ENCODE measurements around the gene GSK3A. TPM values are rescaled to one million over a fixed set of nuclear protein-coding genes. Genes with fewer than 3 reads are reported as not detected.

GSK3A gene
- total RNA-seq, 5 donors from 2014 or later (not counting 1 experiment from before 2014, with no cell fraction given): 21.4 to 45.8 (median 38.1) TPM

GRCh38 chr19:42274065-42274682 lies 31.8 kb upstream of the GSK3A start:
- ChIA-PET CTCF (no interaction called here), POLR2A (no interaction called here)
- H3K9me3 Mint-ChIP-seq: no peaks in the 10 kb centered on the region
- H3K27ac ChIP-seq (ENCODE audit: low read length): no peak overlapping the region
- DNase-seq (no peak), ATAC-seq (replicated peaks in 1 of 4) (no peak)
- H3K4me1 ChIP-seq (ENCODE audit: control insufficient read depth in 1 of 2, extremely low read depth in 1 of 2, insufficient read depth in 2 of 2, low read length in 2 of 2): peaks cover 19 to 83% of the 10 kb centered on the region in 2 experiments
- peaks cover 19 to 35% of the 10 kb centered on the region in 2 donors for H3K36me3 ChIP-seq (ENCODE audit: control insufficient read depth in 2 of 2, extremely low read depth in 1 of 2, insufficient read depth in 1 of 2, low read length in 1 of 2)
- WGBS (ENCODE audit: insufficient coverage): 96% methylated on average over 20 of the region's 22 CpGs
- no peaks in the 10 kb centered on the region for H3K27me3 ChIP-seq (replicated peaks in 1 of 2; ENCODE audit: control insufficient read depth in 2 of 2, extremely low read depth in 1 of 2, insufficient read depth in 2 of 2, low read length in 1 of 2)
- no peaks in the 10 kb centered on the region for H3K27me3 Mint-ChIP-seq
- H3K9me3 ChIP-seq: no peaks in the 10 kb centered on the region
- peaks cover 38 to 64% (median 57%) of the 10 kb centered on the region in 3 donors for H3K4me1 Mint-ChIP-seq
- H3K4me3 Mint-ChIP-seq: no peak overlapping the region
- H3K4me3 ChIP-seq (ENCODE audit: control insufficient read depth in 1 of 2, extremely low read depth in 1 of 2, low read length in 1 of 2): no peak overlapping the region
- H3K36me3 Mint-ChIP-seq: peaks cover 16% of the 10 kb centered on the region
- H3K27ac Mint-ChIP-seq: no peak overlapping the region

- Histone ChIP-seq H3K27me3 (replicated peaks in 1 of 2; ENCODE audit: control insufficient read depth in 2 of 2, extremely low read depth in 1 of 2, insufficient read depth in 2 of 2, low read length in 1 of 2) (no peaks in the 10 kb centered on the region), H3K27ac (ENCODE audit: low read length) (no peak overlapping the region), H3K36me3 (ENCODE audit: control insufficient read depth in 2 of 2, extremely low read depth in 1 of 2, insufficient read depth in 1 of 2, low read length in 1 of 2) (peaks cover 19 to 35% of the 10 kb centered on the region in 2 donors), H3K4me1 (ENCODE audit: control insufficient read depth in 1 of 2, extremely low read depth in 1 of 2, insufficient read depth in 2 of 2, low read length in 2 of 2) (peaks cover 17 to 76% of the 10 kb centered on the region in 2 experiments), H3K4me3 (ENCODE audit: control insufficient read depth in 1 of 2, extremely low read depth in 1 of 2, low read length in 1 of 2) (no peak overlapping the region), H3K9me3 (no peaks in the 10 kb centered on the region)
- ATAC-seq (replicated peaks in 1 of 4) (no peak), DNase-seq (no peak)
- H3K4me1 Mint-ChIP-seq: peaks cover 32 to 58% (median 50%) of the 10 kb centered on the region in 3 donors
- no peaks in the 10 kb centered on the region for H3K27me3 Mint-ChIP-seq
- CTCF ChIA-PET: no interaction called here
- 97% methylated on average over 41 of the region's 43 CpGs for WGBS (ENCODE audit: insufficient coverage)
- H3K9me3 Mint-ChIP-seq: no peaks in the 10 kb centered on the region
- H3K4me3 Mint-ChIP-seq: no peak overlapping the region
- POLR2A ChIA-PET: no interaction called here
- H3K36me3 Mint-ChIP-seq: peaks cover 16% of the 10 kb centered on the region
- H3K27ac Mint-ChIP-seq: no peak overlapping the region
Observed at GRCh38 chr19:42273407-42274064, 31.1 kb upstream of the GSK3A start.

- CTCF ChIA-PET: no interaction called here
- Histone ChIP-seq H3K36me3 (ENCODE audit: control insufficient read depth in 2 of 2, extremely low read depth in 1 of 2, insufficient read depth in 1 of 2, low read length in 1 of 2) (peaks cover 19 to 35% of the 10 kb centered on the region in 2 donors), H3K27me3 (replicated peaks in 1 of 2; ENCODE audit: control insufficient read depth in 2 of 2, extremely low read depth in 1 of 2, insufficient read depth in 2 of 2, low read length in 1 of 2) (no peaks in the 10 kb centered on the region), H3K4me3 (ENCODE audit: control insufficient read depth in 1 of 2, extremely low read depth in 1 of 2, low read length in 1 of 2) (no peak overlapping the region), H3K4me1 (ENCODE audit: control insufficient read depth in 1 of 2, extremely low read depth in 1 of 2, insufficient read depth in 2 of 2, low read length in 2 of 2) (peaks cover 17 to 71% of the 10 kb centered on the region in 2 experiments), H3K9me3 (no peaks in the 10 kb centered on the region), H3K27ac (ENCODE audit: low read length) (no peak overlapping the region)
- H3K4me3 Mint-ChIP-seq: no peak overlapping the region
- no peaks in the 10 kb centered on the region for H3K27me3 Mint-ChIP-seq
- 97% methylated on average over 22 of the region's 23 CpGs for WGBS (ENCODE audit: insufficient coverage)
- peaks cover 26 to 55% (median 47%) of the 10 kb centered on the region in 3 donors for H3K4me1 Mint-ChIP-seq
- H3K36me3 Mint-ChIP-seq: peaks cover 16% of the 10 kb centered on the region
- ATAC-seq (replicated peaks in 1 of 4) (no peak), DNase-seq (no peak)
- H3K9me3 Mint-ChIP-seq: no peaks in the 10 kb centered on the region
- no peak overlapping the region for H3K27ac Mint-ChIP-seq
- POLR2A ChIA-PET: interaction anchor here in 1 of 2 donors (0.7 kb wide), 1 partner anchor 56 kb away, joined by 3 read pairs; no protein-coding TSS in a partner anchor
Observed at GRCh38 chr19:42272989-42273406, 30.6 kb upstream of the GSK3A start.

- no peaks in the 10 kb centered on the region for H3K9me3 ChIP-seq
- peaks cover 20 to 72% of the 10 kb centered on the region in 2 experiments for H3K4me1 ChIP-seq (ENCODE audit: control insufficient read depth in 1 of 2, extremely low read depth in 1 of 2, insufficient read depth in 2 of 2, low read length in 2 of 2)
- ATAC-seq (replicated peaks in 1 of 4): no peak
- Mint-ChIP-seq H3K9me3 (no peaks in the 10 kb centered on the region), H3K36me3 (peaks cover 16% of the 10 kb centered on the region), H3K27me3 (no peaks in the 10 kb centered on the region), H3K27ac (no peak overlapping the region), H3K4me1 (peaks cover 26 to 60% (median 52%) of the 10 kb centered on the region in 3 donors), H3K4me3 (no peak overlapping the region)
- WGBS (ENCODE audit: insufficient coverage): 88% methylated on average over 6 of the region's 9 CpGs
- POLR2A ChIA-PET: interaction anchor here in 1 of 2 donors (0.7 kb wide), 1 partner anchor 55 kb away, joined by 3 read pairs; no protein-coding TSS in a partner anchor
- H3K27me3 ChIP-seq (replicated peaks in 1 of 2; ENCODE audit: control insufficient read depth in 2 of 2, extremely low read depth in 1 of 2, insufficient read depth in 2 of 2, low read length in 1 of 2): no peaks in the 10 kb centered on the region
- CTCF ChIA-PET: no interaction called here
- no peak overlapping the region for H3K4me3 ChIP-seq (ENCODE audit: control insufficient read depth in 1 of 2, extremely low read depth in 1 of 2, low read length in 1 of 2)
- peaks cover 19 to 35% of the 10 kb centered on the region in 2 donors for H3K36me3 ChIP-seq (ENCODE audit: control insufficient read depth in 2 of 2, extremely low read depth in 1 of 2, insufficient read depth in 1 of 2, low read length in 1 of 2)
- DNase-seq: no peak
- H3K27ac ChIP-seq (ENCODE audit: low read length): no peak overlapping the region
Observed at GRCh38 chr19:42272535-42272897, 30.1 kb upstream of the GSK3A start.

DNA sequence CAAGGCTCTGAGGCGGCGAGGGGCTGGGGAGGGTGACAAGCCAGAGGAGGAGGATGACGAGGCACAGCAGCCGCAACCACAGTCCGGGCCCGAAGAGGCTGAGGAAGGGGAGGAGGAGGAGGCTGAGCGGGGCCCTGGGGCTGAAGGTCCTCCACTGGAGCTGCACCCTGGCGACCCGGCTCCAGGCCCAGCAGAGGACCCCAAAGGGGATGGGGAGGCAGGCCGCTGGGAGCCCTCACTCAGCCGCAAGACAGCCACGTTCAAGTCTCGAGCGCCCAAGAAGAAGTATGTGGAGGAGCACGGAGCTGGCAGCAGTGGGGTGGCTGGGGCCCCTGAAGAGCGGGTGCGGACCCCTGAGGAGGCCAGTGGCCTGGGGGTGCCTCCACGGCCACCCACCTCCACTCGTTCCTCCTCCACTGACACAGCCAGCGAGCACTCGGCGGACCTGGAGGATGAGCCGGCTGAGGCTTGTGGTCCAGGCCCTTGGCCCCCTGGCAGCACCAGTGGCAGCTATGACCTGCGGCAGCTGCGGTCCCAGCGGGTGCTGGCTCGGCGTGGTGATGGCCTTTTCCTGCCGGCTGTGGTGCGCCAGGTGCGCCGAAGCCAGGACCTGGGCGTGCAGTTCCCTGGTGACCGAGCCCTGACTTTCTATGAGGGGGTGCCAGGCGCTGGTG lies 29.6 kb upstream of the GSK3A start:
- DNase-seq: no peak
- Mint-ChIP-seq H3K4me3 (no peak overlapping the region), H3K27me3 (no peaks in the 10 kb centered on the region), H3K27ac (peak overlapping the region; percentile 79 to 88), H3K4me1 (peaks cover 26 to 58% (median 52%) of the 10 kb centered on the region in 3 donors), H3K9me3 (no peaks in the 10 kb centered on the region), H3K36me3 (peaks cover 16% of the 10 kb centered on the region)
- H3K36me3 ChIP-seq (ENCODE audit: control insufficient read depth in 2 of 2, extremely low read depth in 1 of 2, insufficient read depth in 1 of 2, low read length in 1 of 2): peaks cover 19 to 35% of the 10 kb centered on the region in 2 donors
- no peaks in the 10 kb centered on the region for H3K27me3 ChIP-seq (replicated peaks in 1 of 2; ENCODE audit: control insufficient read depth in 2 of 2, extremely low read depth in 1 of 2, insufficient read depth in 2 of 2, low read length in 1 of 2)
- ATAC-seq (replicated peaks in 1 of 4): no peak
- POLR2A ChIA-PET: no interaction called here
- H3K27ac ChIP-seq (ENCODE audit: low read length): no peak overlapping the region
- H3K4me3 ChIP-seq (ENCODE audit: control insufficient read depth in 1 of 2, extremely low read depth in 1 of 2, low read length in 1 of 2): no peak overlapping the region
- WGBS (ENCODE audit: insufficient coverage): 97% methylated on average over 32 of the region's 35 CpGs
- peaks cover 21 to 70% of the 10 kb centered on the region in 2 experiments for H3K4me1 ChIP-seq (ENCODE audit: control insufficient read depth in 1 of 2, extremely low read depth in 1 of 2, insufficient read depth in 2 of 2, low read length in 2 of 2)
- H3K9me3 ChIP-seq: no peaks in the 10 kb centered on the region
- CTCF ChIA-PET: no interaction called here

- DNase-seq: no peak
- H3K4me3 ChIP-seq (ENCODE audit: control insufficient read depth in 1 of 2, extremely low read depth in 1 of 2, low read length in 1 of 2): peak overlapping the region in 1 of 2 donors; percentile 65
- POLR2A ChIA-PET: interaction anchor here (0.6 to 1.1 kb wide), 5 partner anchors 12 to 411 kb away, joined by 3 to 6 read pairs (median 3); no protein-coding TSS in a partner anchor
- H3K9me3 ChIP-seq: no peaks in the 10 kb centered on the region
- peaks cover 21 to 61% of the 10 kb centered on the region in 2 experiments for H3K4me1 ChIP-seq (ENCODE audit: control insufficient read depth in 1 of 2, extremely low read depth in 1 of 2, insufficient read depth in 2 of 2, low read length in 2 of 2)
- H3K27me3 ChIP-seq (replicated peaks in 1 of 2; ENCODE audit: control insufficient read depth in 2 of 2, extremely low read depth in 1 of 2, insufficient read depth in 2 of 2, low read length in 1 of 2): no peaks in the 10 kb centered on the region
- 73% methylated on average over 3 of the region's 3 CpGs for WGBS (ENCODE audit: insufficient coverage)
- Mint-ChIP-seq H3K9me3 (no peaks in the 10 kb centered on the region), H3K4me3 (peak overlapping the region in 1 of 3 donors; percentile 59), H3K27ac (peak overlapping the region; percentile 79 to 88), H3K4me1 (peaks cover 22 to 49% (median 42%) of the 10 kb centered on the region in 3 donors), H3K36me3 (peaks cover 15% of the 10 kb centered on the region), H3K27me3 (no peaks in the 10 kb centered on the region)
- CTCF ChIA-PET: interaction anchor here (1.0 to 2.2 kb wide), 4 partner anchors 8 to 29 kb away, joined by 4 to 22 read pairs (median 10); partner anchors contain the start of gene GSK3A (in 1 of the 2)
- H3K27ac ChIP-seq (ENCODE audit: low read length): peak overlapping the region; percentile 98
- peaks cover 19 to 33% of the 10 kb centered on the region in 2 donors for H3K36me3 ChIP-seq (ENCODE audit: control insufficient read depth in 2 of 2, extremely low read depth in 1 of 2, insufficient read depth in 1 of 2, low read length in 1 of 2)
- no peak for ATAC-seq (replicated peaks in 1 of 4)
Observed at GRCh38 chr19:42271045-42271419, 28.6 kb upstream of the GSK3A start.
